ENCODE data around the gene HMGN2.
A peak's percentile ranks its signal among the peaks of the same experiment; 100 is the strongest.

The HMGN2 gene

DNA sequence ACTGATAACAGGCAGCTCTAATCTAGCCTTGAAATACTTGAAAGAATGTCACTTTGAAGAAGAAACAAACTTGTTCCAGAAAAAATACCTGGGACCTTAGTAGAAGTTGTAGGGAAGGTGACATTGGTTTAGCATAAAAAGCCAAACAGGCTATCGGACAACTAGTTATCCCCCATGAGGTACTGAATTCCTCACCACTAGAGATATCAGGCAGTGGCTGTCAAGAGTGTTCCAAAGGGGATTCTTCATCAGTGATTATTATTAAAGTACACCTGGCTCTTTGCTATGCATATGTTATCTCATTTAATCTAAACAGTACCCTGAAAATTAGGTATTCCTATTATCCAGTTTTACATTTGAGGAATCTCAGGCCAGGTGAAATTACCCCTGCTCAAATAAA, 13.1 kb upstream of the HMGN2 start:
- TF ChIP-seq, protein P1, sequence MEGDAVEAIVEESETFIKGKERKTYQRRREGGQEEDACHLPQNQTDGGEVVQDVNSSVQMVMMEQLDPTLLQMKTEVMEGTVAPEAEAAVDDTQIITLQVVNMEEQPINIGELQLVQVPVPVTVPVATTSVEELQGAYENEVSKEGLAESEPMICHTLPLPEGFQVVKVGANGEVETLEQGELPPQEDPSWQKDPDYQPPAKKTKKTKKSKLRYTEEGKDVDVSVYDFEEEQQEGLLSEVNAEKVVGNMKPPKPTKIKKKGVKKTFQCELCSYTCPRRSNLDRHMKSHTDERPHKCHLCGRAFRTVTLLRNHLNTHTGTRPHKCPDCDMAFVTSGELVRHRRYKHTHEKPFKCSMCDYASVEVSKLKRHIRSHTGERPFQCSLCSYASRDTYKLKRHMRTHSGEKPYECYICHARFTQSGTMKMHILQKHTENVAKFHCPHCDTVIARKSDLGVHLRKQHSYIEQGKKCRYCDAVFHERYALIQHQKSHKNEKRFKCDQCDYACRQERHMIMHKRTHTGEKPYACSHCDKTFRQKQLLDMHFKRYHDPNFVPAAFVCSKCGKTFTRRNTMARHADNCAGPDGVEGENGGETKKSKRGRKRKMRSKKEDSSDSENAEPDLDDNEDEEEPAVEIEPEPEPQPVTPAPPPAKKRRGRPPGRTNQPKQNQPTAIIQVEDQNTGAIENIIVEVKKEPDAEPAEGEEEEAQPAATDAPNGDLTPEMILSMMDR (IDR thresholded peaks at IDR 0.05; ENCODE audit: unreplicated experiment in 3 of 3): no peak
- peaks cover 52% of the 10 kb centered on the region for H3K36me3 Mint-ChIP-seq (ENCODE audit: low read depth)
- H3K27ac Mint-ChIP-seq: no peak overlapping the region
- H3K4me1 Mint-ChIP-seq: no peaks in the 10 kb centered on the region
- H3K27me3 Mint-ChIP-seq (ENCODE audit: low read depth): no peaks in the 10 kb centered on the region
- H3K9me3 Mint-ChIP-seq: no peaks in the 10 kb centered on the region
- no peak overlapping the region for H3K4me3 Mint-ChIP-seq

GRCh38 chr1:26459573-26460031, 12.6 kb upstream of the HMGN2 start:
- Mint-ChIP-seq H3K27me3 (ENCODE audit: low read depth) (no peaks in the 10 kb centered on the region), H3K27ac (no peak overlapping the region), H3K36me3 (ENCODE audit: low read depth) (peaks cover 54% of the 10 kb centered on the region), H3K4me1 (no peaks in the 10 kb centered on the region), H3K9me3 (no peaks in the 10 kb centered on the region), H3K4me3 (no peak overlapping the region)
- TF ChIP-seq, protein P1 (IDR thresholded peaks at IDR 0.05; ENCODE audit: unreplicated experiment in 3 of 3): no peak

DNA sequence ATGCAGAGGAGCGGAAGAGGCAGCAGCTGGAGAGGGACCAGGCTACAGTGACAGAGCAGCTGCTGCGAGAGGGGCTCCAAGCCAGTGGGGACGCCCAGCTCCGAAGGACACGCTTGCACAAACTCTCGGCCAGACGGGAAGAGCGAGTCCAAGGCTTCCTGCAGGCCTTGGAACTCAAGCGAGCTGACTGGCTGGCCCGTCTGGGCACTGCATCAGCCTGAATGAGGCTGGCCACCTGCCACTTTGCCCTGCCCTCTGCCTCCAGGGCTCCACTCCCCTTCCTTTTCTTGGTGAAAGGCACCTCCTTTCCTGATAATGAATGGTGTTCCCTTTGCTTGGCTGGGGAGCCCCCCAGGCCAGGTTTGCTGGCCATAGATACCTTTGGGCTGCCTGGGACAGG, 3.3 kb upstream of the HMGN2 start:
- TF ChIP-seq, protein P1 (IDR thresholded peaks at IDR 0.05; ENCODE audit: unreplicated experiment in 3 of 3): no peak
- peak overlapping the region in 1 of 3 experiments; percentile 11 for H3K27ac Mint-ChIP-seq
- H3K4me3 Mint-ChIP-seq: peak overlapping the region in 2 of 3 experiments; percentile 14 to 45
- peaks cover 48% of the 10 kb centered on the region for H3K4me1 Mint-ChIP-seq
- no peaks in the 10 kb centered on the region for H3K27me3 Mint-ChIP-seq (ENCODE audit: low read depth)
- peaks cover 50% of the 10 kb centered on the region for H3K36me3 Mint-ChIP-seq (ENCODE audit: low read depth)
- H3K9me3 Mint-ChIP-seq: no peaks in the 10 kb centered on the region

DNA sequence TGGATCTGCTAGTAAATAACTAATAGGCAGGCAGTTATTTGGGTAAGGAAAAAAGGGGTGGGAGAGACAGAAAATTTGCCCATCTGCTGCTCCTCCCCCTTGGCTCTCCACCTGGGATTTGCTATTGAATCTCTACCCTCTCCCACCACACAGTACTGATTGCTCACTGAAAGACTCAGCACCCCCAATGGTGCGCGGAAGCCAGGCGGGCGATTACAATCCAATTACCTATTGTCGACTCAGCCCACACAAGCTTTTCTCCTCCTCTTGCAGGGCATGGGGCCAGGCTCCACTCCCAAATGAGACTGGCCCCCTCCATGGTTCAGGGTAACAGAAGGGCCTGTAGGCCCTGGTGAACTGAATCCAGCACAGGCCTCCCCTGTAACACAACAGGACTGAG, 2.7 kb upstream of the HMGN2 start:
- TF ChIP-seq, protein P1 (IDR thresholded peaks at IDR 0.05; ENCODE audit: unreplicated experiment in 3 of 3): no peak
- H3K27me3 Mint-ChIP-seq (ENCODE audit: low read depth): no peaks in the 10 kb centered on the region
- H3K36me3 Mint-ChIP-seq (ENCODE audit: low read depth): peaks cover 53% of the 10 kb centered on the region
- H3K4me1 Mint-ChIP-seq: peaks cover 54% of the 10 kb centered on the region
- H3K9me3 Mint-ChIP-seq: no peaks in the 10 kb centered on the region
- H3K27ac Mint-ChIP-seq: peak overlapping the region in 1 of 3 experiments; percentile 8
- H3K4me3 Mint-ChIP-seq: peak overlapping the region in 2 of 3 experiments; percentile 34 to 49

DNA sequence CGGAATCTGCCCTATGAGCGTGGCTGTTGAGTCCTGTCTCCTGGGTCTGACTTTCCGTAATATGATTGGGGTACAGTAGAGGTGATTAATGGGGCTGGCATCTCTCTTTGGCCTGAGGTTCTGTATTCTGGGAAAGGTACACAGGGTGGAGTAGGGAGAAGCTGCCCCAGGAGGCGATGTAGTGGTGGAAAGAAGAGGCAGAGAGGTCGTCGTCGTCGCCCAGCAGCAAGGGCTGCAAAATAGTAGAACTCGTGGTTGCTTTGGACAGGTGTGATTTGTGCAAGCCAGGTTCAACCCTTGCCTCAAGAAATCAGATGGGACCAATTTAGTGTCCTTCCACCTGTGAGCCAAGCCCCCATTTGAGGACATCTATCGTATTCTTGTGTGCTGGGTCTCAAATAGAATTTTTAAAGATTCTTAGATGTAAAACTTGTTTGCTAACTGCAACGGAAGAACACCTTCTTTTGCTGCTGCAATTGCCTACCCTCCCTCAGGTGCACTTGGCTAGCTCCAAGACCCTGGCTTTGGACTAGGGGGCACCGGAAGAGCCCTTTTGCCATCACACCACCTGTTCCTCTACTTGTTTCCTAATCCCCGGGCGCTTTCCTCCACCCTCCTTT, 1.3 kb upstream of the HMGN2 start:
- TF ChIP-seq, protein P1 (IDR thresholded peaks at IDR 0.05; ENCODE audit: unreplicated experiment in 3 of 3): no peak
- no peaks in the 10 kb centered on the region for H3K27me3 Mint-ChIP-seq (ENCODE audit: low read depth)
- peak overlapping the region; percentile 98 to 100 (median 99) for H3K27ac Mint-ChIP-seq
- H3K4me1 Mint-ChIP-seq: peaks cover 61% of the 10 kb centered on the region
- no peaks in the 10 kb centered on the region for H3K9me3 Mint-ChIP-seq
- H3K36me3 Mint-ChIP-seq (ENCODE audit: low read depth): peaks cover 53% of the 10 kb centered on the region
- peak overlapping the region; percentile 97 to 98 (median 97) for H3K4me3 Mint-ChIP-seq
